HG02938 (cell line): ENCODE results near the gene TECR.
"Not testable (repeated sequence)": the region's sequence is repeated elsewhere in the genome, so short reads cannot be mapped to it uniquely, and the experiment has no call there.

ENCODE experiments used
- ATAC-seq: cut with Tn5 transposase; IDR thresholded peaks from one replicate; pipeline ENCODE4 v1.9.1; 2021; ENCODE audit warnings: mild to moderate bottlenecking, moderate library complexity; ENCODE audit not compliant: unreplicated experiment

Gene TECR

DNA sequence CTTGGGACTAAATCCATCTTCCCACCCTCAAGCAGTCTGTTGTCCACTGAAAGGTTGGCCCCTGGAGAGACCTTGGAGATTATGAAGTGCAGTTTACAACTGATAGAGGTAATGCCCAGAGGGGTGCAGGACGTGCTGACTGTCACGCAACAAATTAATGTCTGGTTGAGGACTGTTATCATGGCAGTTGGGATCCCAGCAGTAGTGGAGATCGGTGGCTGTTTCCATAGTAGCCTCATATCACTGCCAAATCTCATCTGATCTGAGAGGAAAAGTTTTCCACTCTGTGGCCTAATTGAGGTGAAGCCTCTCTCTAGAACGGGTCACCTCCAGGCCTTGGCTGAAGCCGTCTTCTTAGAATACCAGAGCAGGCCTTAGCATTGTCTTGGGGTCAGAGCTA is 4.1 kb downstream of the TECR start:
- ATAC-seq, result no peak

- no peak for ATAC-seq
These were observed 7.7 kb downstream of the TECR start for GRCh38 chr19:14536926-14537692.

GRCh38 chr19:14540741-14541525 is 11.5 kb downstream of the TECR start:
- ATAC-seq, result no peak

- not testable (repeated sequence) for ATAC-seq
These were observed 12.6 kb downstream of the TECR start for GRCh38 chr19:14541979-14542378.

GRCh38 chr19:14542711-14543328 is 13.4 kb downstream of the TECR start:
- no peak for ATAC-seq

GRCh38 chr19:14544047-14544446 is 14.7 kb downstream of the TECR start:
- ATAC-seq, result no peak

DNA sequence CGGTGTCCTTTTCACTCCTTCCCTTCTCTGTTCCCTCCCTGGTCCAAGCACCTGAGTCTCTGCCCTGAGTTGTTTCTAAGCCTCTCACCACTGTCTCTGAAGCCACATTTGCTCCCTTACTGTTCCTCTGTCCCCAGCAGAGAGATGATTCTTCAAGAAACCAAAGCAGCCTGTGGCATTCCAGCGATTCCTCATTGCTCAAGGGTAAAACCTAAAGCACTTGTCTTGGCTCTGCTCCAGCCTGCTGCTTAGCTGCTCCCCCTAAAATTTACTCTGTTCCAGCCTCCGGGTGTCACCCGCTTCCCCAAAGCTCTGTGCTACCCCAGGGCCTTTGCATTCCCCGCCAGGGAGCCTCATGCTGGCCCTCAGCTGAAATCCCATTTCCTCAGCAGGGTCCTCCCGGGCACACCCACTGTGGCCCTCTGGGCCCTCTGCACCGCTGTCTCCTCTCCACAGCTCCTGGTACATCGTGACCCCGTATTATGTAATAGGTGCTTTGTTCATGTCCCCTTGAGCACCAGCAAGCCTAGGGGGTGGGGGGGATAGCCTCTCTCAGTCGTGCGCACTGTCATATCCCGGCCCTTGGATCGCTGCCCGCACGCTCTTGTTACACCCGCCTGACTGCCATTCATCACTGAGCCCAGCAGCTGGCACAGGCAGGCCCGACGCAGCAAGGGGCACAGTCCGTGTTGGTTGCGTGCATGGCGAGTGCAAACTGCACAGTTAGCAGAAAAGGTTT is 15.8 kb downstream of the TECR start:
- no peak for ATAC-seq

DNA sequence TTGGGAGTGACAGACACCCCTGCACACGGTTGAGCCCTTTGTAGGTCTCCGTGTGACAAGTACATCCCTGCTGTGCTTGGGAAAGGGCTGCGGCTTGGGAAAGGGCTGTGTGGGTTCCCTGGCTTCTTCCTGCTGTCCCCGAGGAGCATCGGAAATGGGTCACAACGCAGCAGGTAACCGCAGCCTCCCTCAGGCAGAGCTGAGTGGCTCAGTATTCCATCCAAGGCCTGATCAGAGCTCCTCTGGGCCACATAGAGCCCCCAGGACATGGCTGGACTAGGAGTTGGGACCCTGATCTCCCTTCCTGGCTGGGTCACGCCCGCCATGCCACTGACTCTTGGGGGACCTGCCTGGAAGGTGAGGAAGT is 16.3 kb downstream of the TECR start:
- ATAC-seq, result no peak

DNA sequence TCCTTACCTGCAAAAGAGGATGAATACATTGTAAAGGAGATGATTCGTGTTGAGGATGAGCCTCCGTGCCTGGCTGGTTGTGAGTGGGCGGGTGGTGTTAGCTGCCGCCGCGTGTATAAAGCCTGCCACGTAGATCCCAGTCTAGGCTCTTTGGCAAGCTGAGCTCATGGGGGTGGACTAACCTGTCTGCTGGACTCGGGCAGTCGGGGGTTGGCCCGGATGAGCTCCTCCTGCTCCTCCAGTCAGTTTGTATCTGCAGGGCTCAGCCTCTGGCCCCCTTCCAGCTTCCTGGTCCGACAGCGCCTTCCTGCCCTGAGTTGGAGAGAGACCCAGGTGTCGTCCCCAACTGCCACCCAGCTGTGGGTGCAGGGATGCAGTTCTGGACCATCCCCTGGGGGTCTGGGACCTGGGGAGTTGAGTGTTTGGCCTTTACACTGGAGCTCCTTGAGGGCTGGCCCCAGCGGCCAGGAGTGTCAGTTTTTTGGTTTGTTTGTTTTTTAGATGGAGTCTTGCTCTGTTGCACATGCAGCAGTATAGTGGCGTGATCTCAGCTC is 20.9 kb downstream of the TECR start:
- ATAC-seq, result no peak

- not testable (repeated sequence) for ATAC-seq
These were observed 22.0 kb downstream of the TECR start for GRCh38 chr19:14551134-14552005.

GRCh38 chr19:14552006-14552360 is 22.6 kb downstream of the TECR start:
- not testable (repeated sequence) for ATAC-seq

DNA sequence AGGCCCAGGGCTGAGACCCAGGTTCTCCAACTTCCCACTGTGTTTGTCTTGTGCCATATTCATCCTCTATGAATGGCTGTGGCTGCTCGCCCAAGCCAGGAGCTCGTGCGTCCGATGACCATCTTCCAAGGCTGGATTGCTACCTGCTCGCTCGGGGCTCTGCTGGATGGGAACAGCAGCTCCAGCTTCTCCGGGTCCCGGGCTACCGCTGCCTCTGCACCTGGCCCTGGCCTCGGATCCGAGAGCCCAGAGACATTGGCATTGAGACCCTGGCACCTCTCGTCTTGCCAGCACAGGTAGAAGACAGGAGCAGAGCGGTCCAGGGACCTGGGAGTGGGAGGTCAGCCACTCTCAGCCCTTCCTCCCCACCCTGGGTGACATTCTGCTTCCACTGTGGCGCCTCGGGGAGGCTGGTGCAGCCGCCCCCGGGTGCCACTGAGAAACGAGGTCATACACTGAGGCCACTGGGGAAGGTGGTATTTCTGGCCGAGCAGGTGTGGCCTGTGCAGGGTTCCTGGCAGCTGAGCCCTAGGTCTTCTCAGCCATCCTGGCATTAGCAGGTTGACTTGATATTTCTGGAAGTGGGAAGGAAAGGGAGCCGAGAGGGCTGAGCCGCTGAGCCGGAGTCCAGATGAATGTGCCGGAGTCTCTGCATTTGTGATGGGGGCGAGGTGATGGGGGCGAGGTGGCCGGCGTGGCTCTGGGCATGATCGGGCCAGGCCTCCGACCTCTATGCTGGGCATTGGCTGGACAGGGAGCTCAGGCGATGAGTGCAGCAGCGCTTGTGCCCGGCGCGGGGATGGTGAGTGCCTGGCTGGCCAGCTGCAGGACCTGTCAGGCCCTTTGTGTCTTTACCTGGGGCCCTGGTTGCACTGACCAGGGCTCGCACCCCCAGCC is 23.9 kb downstream of the TECR start:
- ATAC-seq, result no peak

DNA sequence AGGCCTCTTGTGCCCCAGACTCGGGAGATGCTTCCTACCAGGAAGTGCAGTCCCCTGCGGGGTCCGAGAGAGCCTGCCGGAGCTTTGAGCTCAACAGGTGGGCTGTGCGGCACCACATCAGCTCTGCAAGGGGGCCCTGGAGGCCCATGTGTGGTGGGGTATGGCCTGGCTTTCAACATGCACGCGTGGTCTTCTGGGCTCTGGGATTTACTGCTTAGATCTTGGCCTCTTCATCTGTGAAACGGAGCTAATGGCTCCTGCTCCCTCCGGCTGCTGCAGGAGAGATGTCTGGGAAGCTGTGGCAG is 24.5 kb downstream of the TECR start:
- no peak for ATAC-seq

GRCh38 chr19:14554382-14554812 is 25.0 kb downstream of the TECR start:
- ATAC-seq, result no peak

GRCh38 chr19:14555918-14556661 is 26.7 kb downstream of the TECR start:
- no peak for ATAC-seq

GRCh38 chr19:14556662-14557188 is 27.3 kb downstream of the TECR start:
- no peak for ATAC-seq

- no peak for ATAC-seq
These were observed 29.1 kb downstream of the TECR start for GRCh38 chr19:14558370-14559066.
